HepG2 (cell line): Measurements from ENCODE around the gene CCN2. TPM values are rescaled to one million over a fixed set of nuclear protein-coding genes. Genes with fewer than 3 reads are reported as not detected.
A peak's percentile ranks its signal among the peaks of the same experiment; 100 is the strongest.

ENCODE experiments used
- CC2D1A ChIP-seq: sonication (generic); formaldehyde crosslinking; IDR thresholded peaks from 2 replicates; pipeline ENCODE4 v1.8.1; 2023; ENCODE audit warnings: mild to moderate bottlenecking, missing genetic modification reagents
- ELF1 ChIP-seq: sonication (generic); formaldehyde crosslinking; IDR thresholded peaks from 2 replicates; pipeline ENCODE4 v1.4.0; 2020; ENCODE audit warnings: missing genetic modification reagents
- FOXA1 ChIP-seq, 2 experiments: fragments of 450-650 bp in 1 of 2; sonication (generic) in 1 of 2; formaldehyde crosslinking in 1 of 2; IDR thresholded peaks; 2 replicates each; pipeline versions ENCODE4 v1.4.0 to v1.6.1; 2016 to 2020; ENCODE audit warnings: missing genetic modification reagents in 1 of 2
- GFI1 ChIP-seq: sonication (generic); formaldehyde crosslinking; IDR thresholded peaks from 2 replicates; pipeline ENCODE4 v1.5.0; 2020; ENCODE audit warnings: missing genetic modification reagents, mild to moderate bottlenecking, borderline replicate concordance
- HCFC1 ChIP-seq: fragments of 150-350 bp; IDR thresholded peaks from 2 replicates; pipeline ENCODE4 v1.6.1; 2014; ENCODE audit warnings: low read depth, low read length
- NFIC ChIP-seq: IDR thresholded peaks from 2 replicates; pipeline ENCODE4 v1.6.1; 2012; ENCODE audit warnings: mild to moderate bottlenecking, low read length, inconsistent platforms
- POLR2A ChIP-seq, 2 experiments: IDR thresholded peaks; 2 replicates each; pipeline ENCODE4 v1.6.1; 2011; ENCODE audit warnings: low read depth in 2 of 2, low read length in 2 of 2, mild to moderate bottlenecking in 1 of 2, moderate library complexity in 1 of 2; ENCODE audit not compliant: insufficient read depth in 1 of 2
- REPIN1 ChIP-seq: sonication (generic); formaldehyde crosslinking; IDR thresholded peaks from 2 replicates; pipeline ENCODE4 v1.8.0; 2022; ENCODE audit warnings: missing genetic modification reagents, low read depth, mild to moderate bottlenecking, borderline replicate concordance
- SMC3 ChIP-seq: IDR thresholded peaks from 2 replicates; pipeline ENCODE4 v1.6.1; 2011; ENCODE audit warnings: low read length, improper control_type of control experiment
- SP1 ChIP-seq, 2 experiments: fragments of 450-650 bp in 1 of 2; sonication (generic) in 1 of 2; formaldehyde crosslinking in 1 of 2; IDR thresholded peaks; 2 replicates each; pipeline versions ENCODE4 v1.4.0 to v1.6.1; 2016 to 2020; ENCODE audit warnings: missing genetic modification reagents in 1 of 2
- YEATS2 ChIP-seq: sonication (generic); formaldehyde crosslinking; IDR thresholded peaks from 2 replicates; pipeline ENCODE4 v1.4.0; 2020; ENCODE audit warnings: missing genetic modification reagents, borderline replicate concordance
- ZNF329 ChIP-seq: sonication (generic); formaldehyde crosslinking; IDR thresholded peaks from 2 replicates; pipeline ENCODE4 v1.9.0; 2021; ENCODE audit warnings: low read depth, mild to moderate bottlenecking, missing genetic modification reagents
- ZNF432 ChIP-seq: sonication (generic); formaldehyde crosslinking; IDR thresholded peaks from 2 replicates; pipeline ENCODE4 v1.5.0; 2020; ENCODE audit warnings: missing genetic modification reagents, mild to moderate bottlenecking, borderline replicate concordance
- ZNF549 ChIP-seq: sonication (generic); formaldehyde crosslinking; IDR thresholded peaks from 2 replicates; pipeline ENCODE4 v1.5.0; 2020; ENCODE audit warnings: missing genetic modification reagents
- ZNF563 ChIP-seq: sonication (generic); formaldehyde crosslinking; IDR thresholded peaks from 2 replicates; pipeline ENCODE4 v1.8.0; 2022; ENCODE audit warnings: mild to moderate bottlenecking, moderate library complexity, missing genetic modification reagents
- ZNF660 ChIP-seq: sonication (generic); formaldehyde crosslinking; IDR thresholded peaks from 2 replicates; pipeline ENCODE4 v1.5.1; 2020; ENCODE audit warnings: mild to moderate bottlenecking, low read depth, missing genetic modification reagents, borderline replicate concordance
- polyA plus RNA-seq, 8 experiments: library from polyadenylated mRNA; depleted of rRNA in 3 of 8; stranded (reverse) in 7 of 8; unstranded in 1 of 8; fragments of >200 nt; fragmentation: Illumina TruSeq in 4 of 8; extraction: Trizol in 4 of 8; gene quantifications; 2 replicates each; pipeline versions ENCODE4 v1.2.1 to v1.2.3, GENCODE V29; 2011 to 2016; ENCODE audit warnings: low read depth in 4 of 8, missing spikeins in 1 of 8, mixed read lengths in 1 of 8; ENCODE audit not compliant: insufficient read depth in 1 of 8
- total RNA-seq, 5 experiments: library from RNA; depleted of rRNA; stranded (reverse); fragments of >200 nt; fragmentation: Illumina TruSeq; extraction: Trizol; gene quantifications; 2 replicates each; pipeline ENCODE4 v1.2.3, GENCODE V29; 2016; ENCODE audit warnings: low read depth in 1 of 5
- TF ChIP-seq, protein P1 (sequence below): sonication (generic); formaldehyde crosslinking; IDR thresholded peaks from 2 replicates; pipeline ENCODE4 v1.4.0; 2020; ENCODE audit warnings: mild to moderate bottlenecking, missing genetic modification reagents, borderline replicate concordance
- TF ChIP-seq, protein P2 (sequence below): sonication (generic); formaldehyde crosslinking; IDR thresholded peaks from 2 replicates; pipeline ENCODE4 v1.9.0; 2022; ENCODE audit warnings: low read depth, missing genetic modification reagents
- TF ChIP-seq, protein P3 (sequence below), 2 experiments: IDR thresholded peaks; 2 replicates each; pipeline ENCODE4 v1.6.1; 2011 to 2012; ENCODE audit warnings: low read length in 2 of 2, borderline replicate concordance in 1 of 2, low read depth in 1 of 2, mild to moderate bottlenecking in 1 of 2, moderate library complexity in 1 of 2
- TF ChIP-seq, protein P4 (sequence below): sonication (generic); formaldehyde crosslinking; IDR thresholded peaks from 2 replicates; pipeline ENCODE4 v1.4.0; 2020; ENCODE audit warnings: missing genetic modification reagents

Gene CCN2
- total and polyA plus RNA-seq, 2 of the 13 experiments (the other 11 are each of a cell fraction or from before 2014, with no cell fraction given) = 34.7 to 316 TPM

DNA sequence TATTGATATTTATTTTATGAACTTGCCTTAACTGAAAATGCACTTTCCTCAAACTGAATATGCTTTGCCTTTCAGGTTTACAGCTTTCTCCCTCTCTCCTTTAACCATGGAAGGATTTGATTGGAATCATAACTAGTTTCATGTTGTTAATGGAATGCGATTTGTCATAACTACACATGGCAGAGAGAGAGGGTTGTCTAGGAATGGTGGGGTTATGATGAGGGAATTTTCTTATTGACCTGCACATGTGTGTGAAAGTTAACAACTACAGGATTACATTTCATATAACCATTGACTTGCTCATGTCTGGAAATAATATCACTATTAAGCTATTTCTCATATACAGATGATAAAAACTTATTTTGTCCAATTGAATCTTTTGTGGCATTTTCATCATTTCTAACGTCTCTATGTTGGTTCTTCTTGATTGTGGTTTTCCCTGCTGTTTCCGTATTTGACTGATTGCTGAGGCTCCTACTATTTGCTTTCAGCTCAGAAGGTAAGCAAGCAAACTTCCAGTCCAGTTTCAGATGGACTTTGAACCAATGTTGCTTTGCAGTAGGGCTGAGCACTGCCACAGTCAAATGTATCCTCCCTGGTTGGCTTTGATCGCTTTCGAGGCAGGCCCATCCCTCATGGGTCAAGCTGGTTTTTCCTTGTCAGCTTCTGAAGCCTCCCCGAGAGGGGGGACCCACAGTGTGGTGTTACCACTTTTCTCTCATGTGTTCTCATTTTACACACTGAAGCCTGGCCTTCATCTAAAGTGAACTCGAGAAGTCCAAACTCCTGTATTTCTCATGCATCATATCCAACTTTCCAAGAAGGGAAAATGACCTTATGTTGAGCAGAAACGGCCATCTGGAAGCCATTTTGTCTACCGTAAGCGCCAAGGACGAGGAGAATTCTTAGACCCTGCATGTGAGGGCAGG, 7.6 kb upstream of the CCN2 start (continued):
- TF ChIP-seq FOXA1 (IDR thresholded peaks at IDR 0.05) = peak; percentile 78; the same call in 1 of the 2 replicates
- peak; percentile 97 for TF ChIP-seq FOXA1 (CRISPR knock-in tag; IDR thresholded peaks at IDR 0.05)
- peak; percentile 60 to 65 for TF ChIP-seq POLR2A (IDR thresholded peaks at IDR 0.05; ENCODE audit: insufficient read depth in 1 of 2, low read depth in 2 of 2, low read length in 2 of 2)
- TF ChIP-seq GFI1 (CRISPR knock-in tag) = 0 out of 2 replicates have a peak, but pooled peaks have one; percentile 66
- TF ChIP-seq, protein P1, sequence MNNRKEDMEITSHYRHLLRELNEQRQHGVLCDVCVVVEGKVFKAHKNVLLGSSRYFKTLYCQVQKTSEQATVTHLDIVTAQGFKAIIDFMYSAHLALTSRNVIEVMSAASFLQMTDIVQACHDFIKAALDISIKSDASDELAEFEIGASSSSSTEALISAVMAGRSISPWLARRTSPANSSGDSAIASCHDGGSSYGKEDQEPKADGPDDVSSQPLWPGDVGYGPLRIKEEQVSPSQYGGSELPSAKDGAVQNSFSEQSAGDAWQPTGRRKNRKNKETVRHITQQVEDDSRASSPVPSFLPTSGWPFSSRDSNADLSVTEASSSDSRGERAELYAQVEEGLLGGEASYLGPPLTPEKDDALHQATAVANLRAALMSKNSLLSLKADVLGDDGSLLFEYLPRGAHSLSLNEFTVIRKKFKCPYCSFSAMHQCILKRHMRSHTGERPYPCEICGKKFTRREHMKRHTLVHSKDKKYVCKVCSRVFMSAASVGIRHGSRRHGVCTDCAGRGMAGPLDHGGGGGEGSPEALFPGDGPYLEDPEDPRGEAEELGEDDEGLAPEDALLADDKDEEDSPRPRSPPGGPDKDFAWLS = peak; percentile 44; the same call in 1 of the 2 replicates
- no peak for TF ChIP-seq CC2D1A (CRISPR knock-in tag)
- peak; percentile 77; the same call in 1 of the 2 replicates for TF ChIP-seq REPIN1
- TF ChIP-seq ZNF549 = peak; percentile 97
- peak; percentile 94; the same call in 1 of the 2 replicates for TF ChIP-seq NFIC
- TF ChIP-seq ELF1 (CRISPR knock-in tag) = peak; percentile 86
- no peak for TF ChIP-seq ZNF432
- TF ChIP-seq ZNF660 (CRISPR knock-in tag) = no peak
- TF ChIP-seq ZNF329 = no peak
- TF ChIP-seq, protein P2, sequence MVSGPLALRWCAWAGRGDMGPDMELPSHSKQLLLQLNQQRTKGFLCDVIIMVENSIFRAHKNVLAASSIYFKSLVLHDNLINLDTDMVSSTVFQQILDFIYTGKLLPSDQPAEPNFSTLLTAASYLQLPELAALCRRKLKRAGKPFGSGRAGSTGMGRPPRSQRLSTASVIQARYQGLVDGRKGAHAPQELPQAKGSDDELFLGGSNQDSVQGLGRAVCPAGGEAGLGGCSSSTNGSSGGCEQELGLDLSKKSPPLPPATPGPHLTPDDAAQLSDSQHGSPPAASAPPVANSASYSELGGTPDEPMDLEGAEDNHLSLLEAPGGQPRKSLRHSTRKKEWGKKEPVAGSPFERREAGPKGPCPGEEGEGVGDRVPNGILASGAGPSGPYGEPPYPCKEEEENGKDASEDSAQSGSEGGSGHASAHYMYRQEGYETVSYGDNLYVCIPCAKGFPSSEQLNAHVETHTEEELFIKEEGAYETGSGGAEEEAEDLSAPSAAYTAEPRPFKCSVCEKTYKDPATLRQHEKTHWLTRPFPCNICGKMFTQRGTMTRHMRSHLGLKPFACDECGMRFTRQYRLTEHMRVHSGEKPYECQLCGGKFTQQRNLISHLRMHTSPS = peak; percentile 66; the same call in 1 of the 2 replicates
- peak; percentile 79; the same call in 1 of the 2 replicates for TF ChIP-seq YEATS2 (CRISPR knock-in tag)
- TF ChIP-seq SP1 (IDR thresholded peaks at IDR 0.05) = no peak
- peak; percentile 23; the same call in 1 of the 2 replicates for TF ChIP-seq SP1 (CRISPR knock-in tag; IDR thresholded peaks at IDR 0.05)
- TF ChIP-seq HCFC1 = no peak
- TF ChIP-seq, protein P3, sequence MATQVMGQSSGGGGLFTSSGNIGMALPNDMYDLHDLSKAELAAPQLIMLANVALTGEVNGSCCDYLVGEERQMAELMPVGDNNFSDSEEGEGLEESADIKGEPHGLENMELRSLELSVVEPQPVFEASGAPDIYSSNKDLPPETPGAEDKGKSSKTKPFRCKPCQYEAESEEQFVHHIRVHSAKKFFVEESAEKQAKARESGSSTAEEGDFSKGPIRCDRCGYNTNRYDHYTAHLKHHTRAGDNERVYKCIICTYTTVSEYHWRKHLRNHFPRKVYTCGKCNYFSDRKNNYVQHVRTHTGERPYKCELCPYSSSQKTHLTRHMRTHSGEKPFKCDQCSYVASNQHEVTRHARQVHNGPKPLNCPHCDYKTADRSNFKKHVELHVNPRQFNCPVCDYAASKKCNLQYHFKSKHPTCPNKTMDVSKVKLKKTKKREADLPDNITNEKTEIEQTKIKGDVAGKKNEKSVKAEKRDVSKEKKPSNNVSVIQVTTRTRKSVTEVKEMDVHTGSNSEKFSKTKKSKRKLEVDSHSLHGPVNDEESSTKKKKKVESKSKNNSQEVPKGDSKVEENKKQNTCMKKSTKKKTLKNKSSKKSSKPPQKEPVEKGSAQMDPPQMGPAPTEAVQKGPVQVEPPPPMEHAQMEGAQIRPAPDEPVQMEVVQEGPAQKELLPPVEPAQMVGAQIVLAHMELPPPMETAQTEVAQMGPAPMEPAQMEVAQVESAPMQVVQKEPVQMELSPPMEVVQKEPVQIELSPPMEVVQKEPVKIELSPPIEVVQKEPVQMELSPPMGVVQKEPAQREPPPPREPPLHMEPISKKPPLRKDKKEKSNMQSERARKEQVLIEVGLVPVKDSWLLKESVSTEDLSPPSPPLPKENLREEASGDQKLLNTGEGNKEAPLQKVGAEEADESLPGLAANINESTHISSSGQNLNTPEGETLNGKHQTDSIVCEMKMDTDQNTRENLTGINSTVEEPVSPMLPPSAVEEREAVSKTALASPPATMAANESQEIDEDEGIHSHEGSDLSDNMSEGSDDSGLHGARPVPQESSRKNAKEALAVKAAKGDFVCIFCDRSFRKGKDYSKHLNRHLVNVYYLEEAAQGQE (IDR thresholded peaks at IDR 0.05; ENCODE audit: borderline replicate concordance in 1 of 2, low read depth in 1 of 2, low read length in 2 of 2) = peak in 1 of 2 experiments; percentile 78; a peak in 1 of 4 replicates
- TF ChIP-seq ZNF563 = no peak
- TF ChIP-seq, protein P4, sequence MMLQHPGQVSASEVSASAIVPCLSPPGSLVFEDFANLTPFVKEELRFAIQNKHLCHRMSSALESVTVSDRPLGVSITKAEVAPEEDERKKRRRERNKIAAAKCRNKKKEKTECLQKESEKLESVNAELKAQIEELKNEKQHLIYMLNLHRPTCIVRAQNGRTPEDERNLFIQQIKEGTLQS (CRISPR knock-in tag) = peak; percentile 35; the same call in 1 of the 2 replicates
- peak; percentile 53 for TF ChIP-seq SMC3
